ENCODE results near the gene EHBP1L1. TPM values are rescaled to one million over a fixed set of nuclear protein-coding genes. Genes with fewer than 3 reads are reported as not detected.

EHBP1L1 gene
- total and polyA plus RNA-seq, 4 donors: 49.8 to 154 (median 91.8) TPM

- WGBS, 2 donors: 6 to 7% methylated on average over 28 of the region's 28 CpGs
Measured at GRCh38 chr11:65569164-65569972, 6.5 kb upstream of the EHBP1L1 start.

GRCh38 chr11:65569973-65570918 is 5.6 kb upstream of the EHBP1L1 start, which contains the start of gene ZNRD2:
ZNRD2 (plus strand) TSS chr11:65570477; CDS start chr11:65570492, 15 bp downstream.
- peak; percentile 82 for ATAC-seq (ENCODE audit: insufficient read depth, low FRiP score)
- no peak for TF ChIP-seq CTCF (IDR thresholded peaks at IDR 0.05; ENCODE audit: control extremely low read depth, extremely low read depth)
- no peaks in the 10 kb centered on the region for H3K27me3 ChIP-seq (ENCODE audit: control insufficient read depth in 3 of 3, insufficient read depth in 3 of 3, low read length in 2 of 3)
- 0% methylated on average over 89 of the region's 89 CpGs for WGBS, 2 donors
- peak within 1 kb of the TSS; percentile 88 to 95 for H3K27ac ChIP-seq (ENCODE audit: low read depth in 1 of 2, low read length in 1 of 2)
- DNase-seq: peak; percentile 98 to 99 (median 99)
- no peaks in the 10 kb centered on the region for H3K9me3 ChIP-seq (ENCODE audit: control insufficient read depth in 4 of 4, insufficient read depth in 3 of 4, low read length in 3 of 4)
- peak within 1 kb of the TSS; percentile 70 for H3K4me3 ChIP-seq
- H3K4me1 ChIP-seq (ENCODE audit: control insufficient read depth in 5 of 5, insufficient read depth in 5 of 5, low read length in 5 of 5): peaks cover 5 to 46% (median 24%) of the 10 kb centered on the region in 5 donors
- peak within 1 kb of the TSS; percentile 34 to 88 for H3K9ac ChIP-seq (ENCODE audit: insufficient read depth in 1 of 2, low read length in 2 of 2)
- peaks cover 0 to 9% (median 4%) of the 10 kb centered on the region in 4 donors for H3K36me3 ChIP-seq (ENCODE audit: control insufficient read depth in 4 of 4, insufficient read depth in 4 of 4, low read length in 4 of 4)

More at GRCh38 chr11:65569164-65569972, 6.5 kb upstream of the EHBP1L1 start:
- peak; percentile 9 for ATAC-seq (ENCODE audit: insufficient read depth, low FRiP score)
- TF ChIP-seq CTCF (IDR thresholded peaks at IDR 0.05; ENCODE audit: control extremely low read depth, extremely low read depth): no peak
- H3K27ac ChIP-seq (ENCODE audit: low read depth in 1 of 2, low read length in 1 of 2): peak overlapping the region; percentile 88 to 95
- H3K9me3 ChIP-seq (ENCODE audit: control insufficient read depth in 4 of 4, insufficient read depth in 3 of 4, low read length in 3 of 4): no peaks in the 10 kb centered on the region
- no peak for DNase-seq
- peaks cover 0 to 7% (median 2%) of the 10 kb centered on the region in 4 donors for H3K36me3 ChIP-seq (ENCODE audit: control insufficient read depth in 4 of 4, insufficient read depth in 4 of 4, low read length in 4 of 4)
- H3K9ac ChIP-seq (ENCODE audit: insufficient read depth in 1 of 2, low read length in 2 of 2): peak overlapping the region; percentile 17 to 88
- no peaks in the 10 kb centered on the region for H3K27me3 ChIP-seq (ENCODE audit: control insufficient read depth in 3 of 3, insufficient read depth in 3 of 3, low read length in 2 of 3)
- H3K4me1 ChIP-seq (ENCODE audit: control insufficient read depth in 5 of 5, insufficient read depth in 5 of 5, low read length in 5 of 5): peaks cover 5 to 39% (median 26%) of the 10 kb centered on the region in 5 donors
- peak overlapping the region; percentile 70 for H3K4me3 ChIP-seq

GRCh38 chr11:65571420-65571819 is 4.4 kb upstream of the EHBP1L1 start:
- H3K9me3 ChIP-seq (ENCODE audit: control insufficient read depth in 4 of 4, insufficient read depth in 3 of 4, low read length in 3 of 4): no peaks in the 10 kb centered on the region
- no peak overlapping the region for H3K9ac ChIP-seq (ENCODE audit: insufficient read depth in 1 of 2, low read length in 2 of 2)
- DNase-seq (no peak), ATAC-seq (ENCODE audit: insufficient read depth, low FRiP score) (no peak)
- WGBS, 2 donors: 79 to 91% methylated on average over 9 of the region's 9 CpGs
- TF ChIP-seq CTCF (IDR thresholded peaks at IDR 0.05; ENCODE audit: control extremely low read depth, extremely low read depth): no peak
- peak overlapping the region in 1 of 2 donors; percentile 95 for H3K27ac ChIP-seq (ENCODE audit: low read depth in 1 of 2, low read length in 1 of 2)
- no peaks in the 10 kb centered on the region for H3K27me3 ChIP-seq (ENCODE audit: control insufficient read depth in 3 of 3, insufficient read depth in 3 of 3, low read length in 2 of 3)
- peak overlapping the region; percentile 20 for H3K4me3 ChIP-seq
- H3K36me3 ChIP-seq (ENCODE audit: control insufficient read depth in 4 of 4, insufficient read depth in 4 of 4, low read length in 4 of 4): peaks cover 0 to 11% (median 4%) of the 10 kb centered on the region in 4 donors
- peaks cover 5 to 53% (median 27%) of the 10 kb centered on the region in 5 donors for H3K4me1 ChIP-seq (ENCODE audit: control insufficient read depth in 5 of 5, insufficient read depth in 5 of 5, low read length in 5 of 5)
